GM19025 (cell line): ENCODE data around the gene CEBPB.
"Not testable (repeated sequence)": the region's sequence is repeated elsewhere in the genome, so short reads cannot be mapped to it uniquely, and the experiment has no call there.

Experiments
- ATAC-seq: cut with Tn5 transposase; IDR thresholded peaks from one replicate; pipeline ENCODE4 v1.9.1; 2021; ENCODE audit warnings: mild to moderate bottlenecking, low read depth, moderate library complexity; ENCODE audit not compliant: unreplicated experiment

The CEBPB gene

DNA sequence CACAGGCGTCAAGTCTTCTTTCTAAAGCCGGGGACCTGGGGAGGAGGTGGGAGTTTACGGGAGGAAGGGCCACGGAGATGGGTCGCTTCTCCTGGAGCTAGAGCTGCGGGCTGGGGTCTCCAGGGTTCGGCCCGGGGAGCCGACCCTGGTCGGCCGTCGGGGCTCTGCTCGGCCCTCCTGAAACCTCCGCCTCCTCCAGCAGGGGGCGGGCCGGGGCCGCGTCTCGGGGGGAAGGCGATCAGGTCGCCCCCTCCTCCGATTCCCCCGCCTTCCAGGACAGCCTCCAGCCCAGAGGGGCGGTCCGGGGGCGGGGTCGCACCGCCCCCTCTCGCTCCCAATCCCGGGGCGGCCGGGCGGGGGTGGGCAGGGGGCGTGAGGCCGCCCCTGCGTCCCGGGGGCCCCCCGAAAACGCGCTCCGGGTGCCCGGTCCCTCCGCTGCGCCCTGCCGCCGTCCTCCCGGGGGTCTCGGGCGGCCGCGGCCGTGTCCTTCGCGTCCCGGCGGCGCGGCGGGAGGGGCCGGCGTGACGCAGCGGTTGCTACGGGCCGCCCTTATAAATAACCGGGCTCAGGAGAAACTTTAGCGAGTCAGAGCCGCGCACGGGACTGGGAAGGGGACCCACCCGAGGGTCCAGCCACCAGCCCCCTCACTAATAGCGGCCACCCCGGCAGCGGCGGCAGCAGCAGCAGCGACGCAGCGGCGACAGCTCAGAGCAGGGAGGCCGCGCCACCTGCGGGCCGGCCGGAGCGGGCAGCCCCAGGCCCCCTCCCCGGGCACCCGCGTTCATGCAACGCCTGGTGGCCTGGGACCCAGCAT, at the start of gene CEBPB:
CEBPB (plus strand) TSS at position 580 of the 814 bp plus-strand sequence; CDS start at position 784, 204 bp downstream.
- peak; percentile 39 for ATAC-seq

DNA sequence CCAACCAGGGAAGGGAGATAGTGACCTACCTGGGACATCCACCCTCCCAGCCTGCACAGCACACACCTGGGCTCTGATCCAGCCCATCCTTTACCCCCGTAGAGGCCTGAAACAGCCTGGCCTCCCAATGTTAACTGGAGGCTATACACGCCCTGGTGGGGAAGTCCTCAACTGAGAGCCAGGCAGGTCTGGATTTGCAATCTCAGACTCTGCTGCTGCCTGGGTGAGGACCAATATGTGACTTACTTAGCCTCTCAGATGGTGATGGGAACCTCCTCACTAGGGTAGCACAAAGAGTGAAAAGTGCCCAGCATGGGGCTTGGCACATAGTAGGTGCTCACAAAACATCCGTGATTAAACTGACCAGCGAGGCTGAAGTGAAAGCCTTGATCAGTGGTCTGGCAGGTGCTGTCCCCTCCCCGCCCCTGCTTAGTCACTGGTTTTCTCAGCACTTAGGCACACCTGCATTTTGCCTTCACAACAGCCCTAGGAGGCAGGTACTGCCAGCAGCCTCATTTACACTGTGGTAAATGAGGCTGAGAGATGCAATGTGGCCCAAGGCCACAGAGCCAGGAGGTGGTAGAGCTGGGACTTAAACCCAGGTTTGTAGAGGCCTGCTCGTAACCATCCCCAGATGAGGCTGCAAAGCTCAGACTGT, 49.5 kb upstream of the CEBPB start:
- no peak for ATAC-seq

DNA sequence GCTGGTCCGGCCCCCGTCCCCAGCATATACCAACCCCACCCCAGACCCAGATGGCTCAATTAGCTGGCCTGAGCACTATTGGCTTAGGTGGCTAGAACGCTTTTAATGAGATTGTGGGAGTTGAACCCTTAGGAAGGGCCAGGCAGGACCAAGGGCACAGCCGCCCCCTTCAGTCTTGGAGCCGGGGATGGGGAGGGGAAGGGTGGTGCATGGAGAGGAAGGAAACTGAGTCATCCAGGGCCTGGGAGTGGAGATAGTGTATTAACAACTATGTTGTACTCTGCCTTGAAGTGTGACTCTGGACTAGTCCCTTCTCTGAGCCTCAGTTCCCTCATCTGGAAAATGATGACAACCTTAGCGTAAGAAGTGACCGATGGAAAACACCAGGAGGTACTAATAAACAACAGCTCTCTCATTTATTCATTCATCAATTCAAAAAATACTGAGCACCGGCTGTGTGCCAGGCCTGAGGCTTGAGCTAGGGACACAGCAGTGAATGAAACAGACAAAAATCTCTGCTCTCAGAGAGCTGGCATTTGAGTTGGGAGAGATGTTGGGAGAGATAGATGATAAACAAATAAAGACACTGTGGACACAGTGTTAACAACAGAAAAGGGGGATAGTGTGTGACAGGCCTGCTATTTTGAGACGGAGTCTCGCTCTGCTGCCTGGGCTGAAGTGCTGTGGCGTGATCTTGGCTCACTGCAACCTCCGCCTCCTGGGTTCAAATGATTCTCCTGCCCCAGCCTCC, 48.6 kb upstream of the CEBPB start:
- no peak for ATAC-seq

DNA sequence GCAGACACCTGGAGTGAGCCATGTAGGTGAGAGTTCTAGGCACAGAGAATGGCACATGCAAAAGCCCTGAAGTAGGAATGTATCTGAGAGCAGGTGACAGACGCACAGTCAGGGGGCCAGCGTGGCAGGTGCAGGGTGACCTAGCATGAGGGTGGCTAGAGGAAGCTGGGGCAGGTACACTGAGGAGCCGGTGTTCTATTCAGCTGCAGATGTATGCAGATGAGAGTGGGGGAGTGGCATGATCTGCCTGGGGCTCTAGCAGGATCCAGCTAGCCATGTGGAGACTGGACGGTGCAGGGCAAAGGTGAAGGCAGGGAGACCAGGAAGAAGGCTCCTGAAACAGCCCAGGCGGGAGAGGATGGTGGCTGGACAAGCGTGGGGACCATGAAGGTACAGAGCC, 47.8 kb upstream of the CEBPB start:
- no peak for ATAC-seq

DNA sequence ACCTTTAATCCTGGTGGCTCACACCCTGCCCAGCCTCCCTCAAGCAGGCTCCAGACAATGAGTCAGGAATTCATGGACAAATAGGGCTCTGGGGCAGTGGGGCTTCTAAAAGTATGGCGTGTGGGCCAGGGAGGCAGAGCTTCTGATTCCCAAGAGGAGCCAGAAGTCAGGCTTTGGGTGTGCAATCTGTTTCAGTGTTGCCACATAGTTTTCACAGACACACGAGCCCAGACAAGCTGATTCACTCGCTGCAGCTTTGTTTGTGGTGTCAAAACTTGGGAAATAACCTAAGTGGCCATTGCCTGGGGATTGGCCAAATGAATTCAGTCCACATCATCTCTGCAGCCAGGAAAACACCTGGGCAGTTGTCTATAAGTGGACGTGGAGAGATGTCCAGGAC, 46.3 kb upstream of the CEBPB start:
- ATAC-seq = no peak

DNA sequence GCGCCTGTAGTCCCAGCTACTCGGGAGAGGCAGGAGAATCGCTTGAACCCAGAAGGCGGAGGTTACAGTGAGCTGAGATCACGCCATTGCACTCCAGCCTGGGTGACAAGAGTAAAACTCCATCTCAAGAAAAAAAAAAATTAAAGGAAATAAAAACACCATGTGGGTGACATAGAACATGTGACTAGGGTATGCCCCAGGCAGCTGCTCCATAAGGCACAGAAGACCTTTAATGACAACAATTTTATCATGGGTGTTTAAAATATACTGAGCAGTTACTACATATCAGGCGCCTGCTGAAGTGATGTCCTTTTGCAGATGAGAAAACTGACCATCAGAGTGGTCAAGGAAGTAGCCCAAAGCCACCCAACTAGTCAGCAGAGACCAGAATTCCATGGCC, 45.1 kb upstream of the CEBPB start:
- no peak for ATAC-seq

DNA sequence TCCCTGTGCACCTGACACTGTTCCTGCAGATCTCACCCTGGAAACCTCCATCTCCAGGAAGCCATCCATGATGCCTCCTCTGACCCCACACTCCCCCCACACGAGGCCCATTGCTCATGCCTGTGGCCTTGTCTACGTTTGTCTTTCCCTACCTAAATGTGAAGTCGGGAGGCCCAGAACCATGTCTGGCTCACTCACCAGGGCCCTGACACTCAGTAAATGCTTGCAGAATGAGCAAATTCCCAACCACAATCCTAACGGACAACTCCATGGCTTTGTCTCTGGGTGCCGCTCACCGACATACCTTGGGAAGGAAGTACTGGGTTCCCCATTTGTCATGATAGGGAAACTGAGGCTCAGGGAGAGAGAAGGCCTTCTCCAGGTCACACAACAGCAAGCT, 44.4 kb upstream of the CEBPB start:
- ATAC-seq = no peak

DNA sequence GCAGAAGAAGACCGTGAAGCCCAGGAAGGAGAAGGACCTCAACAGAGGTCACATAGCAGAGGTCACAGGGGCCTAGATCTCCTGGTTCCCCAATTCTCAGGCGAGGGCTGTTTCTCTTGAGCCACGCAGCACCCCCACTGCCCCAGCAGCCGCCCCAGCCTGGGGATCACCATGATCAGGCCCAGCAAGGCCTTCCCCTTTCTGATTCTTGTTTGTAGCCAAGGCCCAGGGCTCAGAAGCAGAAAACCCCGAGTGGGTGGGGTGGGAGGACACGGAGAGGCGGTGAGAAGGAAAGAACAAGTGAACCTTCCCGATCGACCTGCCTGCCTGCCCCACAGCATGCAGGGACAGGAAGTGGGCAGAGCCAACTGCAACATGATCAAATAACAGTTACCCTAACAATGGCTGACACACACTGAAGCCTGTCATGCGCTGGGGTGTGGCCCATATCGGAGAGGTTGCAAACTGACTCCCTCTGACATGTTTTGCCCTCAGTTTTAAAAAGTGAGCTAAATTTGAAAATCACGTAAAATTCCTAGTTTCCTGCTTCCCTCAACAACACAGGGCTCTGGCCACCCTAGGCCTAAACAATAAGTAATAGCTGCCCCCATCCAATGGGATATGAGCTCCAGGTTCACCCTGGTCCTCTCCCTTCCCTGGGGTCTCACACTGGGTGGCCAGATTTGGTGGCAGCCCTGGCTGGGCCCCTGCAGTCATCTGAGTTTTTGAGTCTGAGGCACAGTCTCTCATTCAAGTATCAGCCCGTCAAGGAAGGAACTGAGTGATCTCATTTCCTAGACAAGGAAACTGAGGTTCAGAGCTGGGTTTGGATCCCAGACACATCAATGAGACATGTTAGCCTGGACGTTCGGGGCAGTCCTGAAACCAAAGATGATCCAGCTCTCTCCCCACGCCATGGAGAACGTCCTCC, 43.6 kb upstream of the CEBPB start:
- ATAC-seq = no peak

DNA sequence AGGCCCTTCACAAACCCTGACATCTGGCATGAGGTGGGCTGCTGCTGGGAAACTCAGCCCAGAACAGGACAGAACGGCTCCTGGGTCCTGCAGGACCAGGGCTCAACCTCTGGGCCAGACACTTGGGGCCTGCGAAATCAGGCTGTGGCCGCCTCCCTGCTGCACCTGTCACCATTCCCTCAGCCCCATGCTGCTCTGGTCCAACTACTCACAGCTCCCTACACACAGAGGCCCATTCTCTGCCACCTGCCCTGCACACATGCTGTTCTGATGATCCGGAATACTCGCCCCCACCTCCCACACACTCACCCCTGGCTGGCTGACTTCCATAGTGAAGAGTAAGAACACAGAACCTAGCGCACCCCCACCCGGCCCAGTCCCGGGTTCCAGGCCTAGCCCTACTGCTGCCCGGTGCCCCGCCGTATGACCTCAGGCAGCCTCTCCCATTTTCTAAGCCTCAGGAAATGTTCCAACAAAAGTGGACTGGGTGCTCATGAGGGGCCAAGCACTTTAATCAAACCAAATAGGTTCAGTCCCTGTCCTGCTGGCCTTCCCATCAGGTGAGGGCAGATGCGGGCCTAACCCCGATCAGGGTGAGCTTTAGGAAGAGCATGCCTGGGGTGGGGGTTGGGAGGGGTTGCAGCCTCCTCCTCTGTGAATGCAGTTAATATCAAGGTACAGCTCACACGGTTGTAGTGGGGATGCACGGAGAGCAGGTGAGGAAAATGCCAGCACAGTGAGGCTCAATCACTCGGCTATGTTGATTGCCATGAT, 41.0 kb upstream of the CEBPB start:
- no peak for ATAC-seq

DNA sequence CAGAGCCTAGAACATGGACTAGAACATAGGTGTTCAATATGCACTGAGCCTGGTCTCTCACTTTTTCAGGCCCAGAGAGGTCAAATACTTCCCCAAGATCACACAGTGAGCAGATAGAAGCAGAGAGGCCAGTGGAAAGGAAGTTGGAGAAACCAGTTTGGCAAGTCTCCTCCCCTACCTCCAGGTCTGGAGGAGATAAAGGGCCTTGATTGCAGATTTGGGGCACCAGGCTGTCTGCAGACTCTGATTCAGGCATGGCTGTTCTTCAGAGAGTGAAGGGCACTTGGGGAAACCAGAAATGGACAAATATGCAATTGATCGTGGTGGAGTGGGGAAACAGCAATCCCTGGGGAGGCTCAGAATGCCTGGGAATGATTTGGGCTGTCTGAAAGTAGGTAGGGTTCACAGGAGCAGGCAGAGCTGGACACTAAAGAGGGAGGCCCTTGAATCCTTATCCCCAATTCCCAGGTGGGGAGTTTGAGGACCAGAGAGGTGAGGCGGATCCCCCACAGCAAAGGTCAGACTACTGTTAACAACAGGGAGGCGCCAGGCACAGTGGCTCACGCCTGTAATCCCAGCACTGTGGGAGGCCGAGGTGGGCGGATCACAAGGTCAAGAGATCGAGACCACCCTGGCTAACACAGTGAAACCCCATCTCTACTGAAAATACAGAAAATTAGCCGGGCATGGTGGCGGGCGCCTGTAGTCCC, 39.4 kb upstream of the CEBPB start:
- no peak for ATAC-seq

DNA sequence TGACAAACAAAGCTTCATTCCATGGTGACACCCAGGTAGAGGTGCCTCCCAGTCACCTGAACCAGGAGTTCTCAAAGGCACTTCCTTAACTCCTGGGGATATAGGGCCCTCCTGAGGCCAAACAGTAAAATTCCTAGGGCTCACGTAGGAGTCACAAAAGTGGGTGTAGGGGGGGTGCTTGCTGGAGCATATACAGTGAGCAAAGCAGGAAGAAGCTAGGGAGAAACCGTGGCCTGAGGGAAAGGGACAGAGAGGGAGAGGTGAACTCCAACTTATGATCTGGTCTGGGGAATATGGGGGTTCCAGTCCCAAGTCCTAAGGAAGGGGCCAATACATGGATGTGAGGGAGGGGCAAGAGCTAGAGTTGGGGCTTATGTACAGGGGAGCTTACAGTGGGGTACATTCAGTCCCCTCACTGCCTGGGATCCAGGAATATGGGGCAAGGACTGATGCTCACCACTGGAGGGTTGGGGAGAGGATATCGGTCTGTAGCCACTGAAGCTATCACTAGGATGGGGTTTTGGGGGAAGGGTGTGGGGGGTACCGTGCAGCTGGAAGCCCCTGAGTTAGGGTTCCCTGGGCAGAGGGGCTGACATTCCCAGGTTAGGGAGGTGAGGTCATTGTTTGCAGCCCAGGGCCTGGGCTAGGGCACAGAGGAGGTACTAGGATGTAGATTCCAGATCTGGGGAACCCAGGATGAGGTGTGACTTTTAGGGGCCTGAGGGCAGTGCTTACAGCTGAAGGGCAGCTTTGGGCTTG, 38.1 kb upstream of the CEBPB start:
- ATAC-seq = no peak

DNA sequence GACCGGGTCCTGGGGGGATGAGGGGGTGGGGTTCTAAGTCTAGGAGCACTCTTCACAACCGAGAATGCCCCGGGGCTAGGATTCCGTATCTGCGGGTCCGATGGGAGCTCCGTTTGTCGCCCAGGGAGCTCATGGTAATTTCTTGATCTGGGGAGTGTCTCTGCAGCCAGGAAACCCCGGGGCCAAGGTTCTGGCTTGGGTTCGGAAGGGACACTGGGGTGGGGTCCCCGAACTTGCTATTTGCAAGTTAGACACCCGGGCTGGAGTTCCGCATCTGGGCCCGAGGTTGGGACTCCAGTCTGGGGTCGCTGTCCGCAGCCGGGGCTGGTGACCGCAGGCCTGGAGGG, 37.5 kb upstream of the CEBPB start:
- ATAC-seq = no peak

DNA sequence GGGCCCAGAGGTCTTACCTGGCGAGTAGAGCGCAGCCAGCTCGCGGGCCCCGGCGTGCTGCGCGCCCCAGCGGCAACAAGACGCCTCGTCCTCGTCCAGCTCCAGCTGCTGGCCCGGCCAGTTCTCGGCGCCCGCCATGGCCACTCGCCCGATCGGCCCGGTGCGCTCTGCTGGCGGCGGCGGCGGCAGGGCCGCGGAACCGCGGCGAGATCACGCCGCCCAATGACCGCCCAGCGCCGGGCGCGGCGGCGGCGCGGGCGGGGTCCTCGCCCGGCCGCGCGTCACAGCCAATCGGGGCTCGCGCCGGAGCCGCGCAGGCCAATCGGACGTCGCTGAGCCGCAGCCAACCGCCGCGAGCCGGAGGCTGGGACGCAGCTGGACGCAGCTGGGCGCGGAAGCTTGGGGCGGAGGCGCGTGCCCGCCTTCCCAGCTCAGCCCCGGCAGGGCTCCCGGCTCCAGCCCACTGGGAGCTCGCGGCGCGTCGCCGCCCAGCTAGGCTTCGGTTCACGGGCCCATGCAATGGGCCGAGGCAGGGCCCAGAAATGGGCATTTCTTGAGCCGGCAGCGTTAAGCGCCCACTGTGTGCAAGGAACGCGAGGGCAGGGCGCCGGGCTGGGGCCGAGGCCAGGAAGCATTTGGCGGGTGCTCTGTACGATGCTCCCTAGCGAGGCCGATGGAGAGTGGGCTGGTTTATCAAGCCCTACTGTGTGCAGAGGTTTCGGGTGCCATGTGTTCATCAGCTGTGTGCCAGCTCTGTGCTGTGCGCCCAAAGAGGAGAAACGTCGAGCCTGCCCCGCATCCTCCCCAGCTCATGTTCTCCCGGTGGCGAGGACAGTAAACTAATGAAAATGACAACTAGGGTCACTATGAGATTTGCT, 36.9 kb upstream of the CEBPB start, which contains the start of gene PEDS1:
PEDS1 (minus strand) TSS at position 224 of the 878 bp plus-strand sequence; CDS start at position 138, 86 bp downstream.
- ATAC-seq = peak; percentile 95

DNA sequence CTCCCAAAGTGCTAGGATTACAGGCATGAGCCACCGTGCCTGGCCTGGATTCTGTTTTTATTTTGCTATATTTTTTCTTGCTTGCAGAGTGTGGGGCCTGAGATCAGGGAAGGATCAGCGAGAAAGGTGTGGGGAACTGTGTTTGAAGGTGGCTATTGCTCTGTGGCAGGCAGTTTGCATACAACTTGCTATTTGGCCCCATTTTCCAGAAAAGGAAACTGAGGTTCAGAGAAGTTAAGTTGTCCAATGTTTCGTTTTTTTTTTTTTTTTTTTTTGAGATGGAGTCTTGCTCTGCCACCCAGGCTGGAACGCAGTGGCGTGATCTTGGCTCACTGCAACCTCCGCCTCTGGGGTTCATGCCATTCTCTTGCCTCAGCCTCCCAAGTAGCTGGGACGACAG, 29.1 kb upstream of the CEBPB start:
- not testable (repeated sequence) for ATAC-seq

DNA sequence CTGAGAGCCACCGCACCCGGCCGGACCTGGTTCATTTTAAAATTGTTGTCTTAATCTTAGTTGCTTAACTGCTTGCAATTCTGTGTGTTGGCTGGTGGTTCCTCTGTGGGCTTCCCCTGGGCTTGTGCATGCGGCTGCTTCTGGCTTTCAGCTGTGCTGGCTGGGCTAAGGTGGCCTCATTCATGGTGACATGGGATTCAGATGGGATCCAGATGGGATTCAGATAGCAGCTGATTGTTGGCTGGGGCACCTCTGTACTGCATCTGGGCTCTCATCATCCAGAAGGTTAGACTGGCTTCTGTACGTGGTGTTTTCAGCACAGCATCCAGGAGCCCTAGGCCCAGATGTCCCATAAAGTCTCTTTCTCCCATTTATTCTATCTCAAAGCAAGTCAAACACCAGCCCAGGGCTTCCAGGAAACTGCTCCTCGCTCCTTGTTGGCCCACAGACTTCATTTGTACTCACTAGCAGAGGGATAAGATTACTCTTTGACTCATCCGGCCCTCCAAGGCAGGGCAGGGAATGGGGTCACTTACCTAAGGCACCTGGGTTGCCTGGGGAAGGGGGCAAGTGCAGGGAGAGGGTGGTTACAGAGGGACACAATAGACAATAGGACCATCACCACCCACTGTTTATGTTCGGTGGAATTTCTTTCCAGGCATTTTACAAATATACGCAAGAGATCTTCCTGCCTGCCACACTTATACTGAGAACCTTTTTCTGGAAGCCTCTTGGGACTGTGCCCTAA, 26.9 kb upstream of the CEBPB start:
- ATAC-seq = no peak

DNA sequence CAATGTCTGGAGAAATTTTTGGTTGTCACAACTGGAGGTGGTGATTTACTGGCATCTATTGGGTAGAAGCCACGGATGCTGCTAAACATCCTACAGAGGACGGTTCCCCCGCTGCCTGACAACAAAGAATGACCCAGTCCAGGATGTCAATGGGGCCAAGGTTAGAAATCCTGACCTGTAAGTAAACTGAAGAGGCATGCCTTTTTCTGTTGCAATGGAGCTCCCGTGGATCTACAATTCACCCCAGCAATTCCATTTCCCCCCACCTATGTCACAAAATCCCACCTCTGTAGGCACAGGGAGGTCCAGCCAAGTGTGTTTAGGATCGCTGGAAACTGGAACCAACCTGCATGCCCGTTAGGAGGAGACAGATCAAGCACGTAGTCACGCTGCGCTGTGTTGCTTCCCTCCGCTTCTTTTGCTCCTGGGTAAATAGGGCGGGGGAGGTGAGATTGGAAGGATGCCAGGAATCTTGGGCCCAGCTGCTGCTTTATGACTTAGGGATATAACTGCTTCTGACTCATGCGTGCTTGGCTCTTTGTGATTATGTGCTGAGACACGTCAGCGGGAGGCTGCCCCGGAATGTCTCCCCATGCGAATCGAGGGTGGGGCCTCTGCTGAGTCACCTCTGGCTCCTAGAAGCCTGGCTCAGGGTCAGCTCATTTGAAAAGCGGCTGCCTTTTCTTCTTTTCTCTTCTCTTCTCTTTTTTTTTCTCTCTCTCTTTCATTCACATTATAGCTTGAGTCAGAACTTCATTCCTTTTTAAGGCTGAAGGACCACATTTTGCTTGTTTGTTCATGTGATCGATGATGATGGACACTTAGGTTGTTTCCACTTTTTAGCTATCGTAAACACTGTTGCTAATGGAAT, 24.7 kb upstream of the CEBPB start:
- ATAC-seq = peak; percentile 85
